ENCODE results near the gene CHIC2. TPM values are rescaled to one million over a fixed set of nuclear protein-coding genes. Genes with fewer than 3 reads are reported as not detected.

CHIC2 gene
- total RNA-seq, 1 experiment from 2014 or later, result 10.8 TPM

GRCh38 chr4:54104907-54105306 lies 40.5 kb upstream of the CHIC2 start:
- no TSS peak for BruUV-seq (replicated peaks)
- H3K79me2 ChIP-seq (ENCODE audit: insufficient read depth, low read length), result no peaks in the 10 kb centered on the region
- H3K27me3 ChIP-seq (ENCODE audit: insufficient read depth, low read length), result no peaks in the 10 kb centered on the region
- DNase-seq (ENCODE audit: low read depth, low spot score) (no peak), ATAC-seq (no peak)
- ChIA-PET POLR2A (no interaction called here), CTCF (no interaction called here), RAD21 (ENCODE audit: low non-redundant PET in 1 of 2, low total read pairs in 2 of 2, uncharacterized antibody in 2 of 2, unreplicated experiment in 2 of 2) (no interaction called here)
- no peaks in the 10 kb centered on the region for H4K20me1 ChIP-seq (ENCODE audit: insufficient read depth)
- H3K9ac ChIP-seq (ENCODE audit: low read length), result no peak overlapping the region
- intact Hi-C loops (cut with micrococcal nuclease), result no loop called here
- H3K4me2 ChIP-seq (ENCODE audit: low read length), result no peak overlapping the region
- TF ChIP-seq, protein P1, sequence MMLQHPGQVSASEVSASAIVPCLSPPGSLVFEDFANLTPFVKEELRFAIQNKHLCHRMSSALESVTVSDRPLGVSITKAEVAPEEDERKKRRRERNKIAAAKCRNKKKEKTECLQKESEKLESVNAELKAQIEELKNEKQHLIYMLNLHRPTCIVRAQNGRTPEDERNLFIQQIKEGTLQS (IDR thresholded peaks at IDR 0.05), result no peak
- TF ChIP-seq ZNF274 (IDR thresholded peaks at IDR 0.05; ENCODE audit: low read depth, low read length) (no peak), JUND (IDR thresholded peaks at IDR 0.05) (no peak), SIN3A (IDR thresholded peaks at IDR 0.05; ENCODE audit: low read depth) (no peak), CBX3 (IDR thresholded peaks at IDR 0.05; ENCODE audit: low read depth) (no peak), TCF7L2 (IDR thresholded peaks at IDR 0.05; ENCODE audit: borderline replicate concordance, extremely low read depth, insufficient read depth, insufficient read length) (no peak), FOSL1 (IDR thresholded peaks at IDR 0.05; ENCODE audit: low read depth) (no peak), POLR2A (IDR thresholded peaks at IDR 0.05; ENCODE audit: borderline replicate concordance, extremely low read depth, insufficient read depth, insufficient read length) (no peak), SRF (IDR thresholded peaks at IDR 0.05; ENCODE audit: low read depth) (no peak), MAX (IDR thresholded peaks at IDR 0.05) (no peak), EZH2 (IDR thresholded peaks at IDR 0.05) (no peak), SP1 (IDR thresholded peaks at IDR 0.05; ENCODE audit: low read depth) (no peak), POLR2AphosphoS5 (IDR thresholded peaks at IDR 0.05; ENCODE audit: low read depth, low read length) (no peak), EGR1 (IDR thresholded peaks at IDR 0.05; ENCODE audit: low read depth) (no peak)
- TF ChIP-seq, protein P2, sequence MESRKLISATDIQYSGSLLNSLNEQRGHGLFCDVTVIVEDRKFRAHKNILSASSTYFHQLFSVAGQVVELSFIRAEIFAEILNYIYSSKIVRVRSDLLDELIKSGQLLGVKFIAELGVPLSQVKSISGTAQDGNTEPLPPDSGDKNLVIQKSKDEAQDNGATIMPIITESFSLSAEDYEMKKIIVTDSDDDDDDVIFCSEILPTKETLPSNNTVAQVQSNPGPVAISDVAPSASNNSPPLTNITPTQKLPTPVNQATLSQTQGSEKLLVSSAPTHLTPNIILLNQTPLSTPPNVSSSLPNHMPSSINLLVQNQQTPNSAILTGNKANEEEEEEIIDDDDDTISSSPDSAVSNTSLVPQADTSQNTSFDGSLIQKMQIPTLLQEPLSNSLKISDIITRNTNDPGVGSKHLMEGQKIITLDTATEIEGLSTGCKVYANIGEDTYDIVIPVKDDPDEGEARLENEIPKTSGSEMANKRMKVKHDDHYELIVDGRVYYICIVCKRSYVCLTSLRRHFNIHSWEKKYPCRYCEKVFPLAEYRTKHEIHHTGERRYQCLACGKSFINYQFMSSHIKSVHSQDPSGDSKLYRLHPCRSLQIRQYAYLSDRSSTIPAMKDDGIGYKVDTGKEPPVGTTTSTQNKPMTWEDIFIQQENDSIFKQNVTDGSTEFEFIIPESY (IDR thresholded peaks at IDR 0.05; ENCODE audit: extremely low read depth, insufficient replicate concordance, low read length), result no peak
- TF ChIP-seq, protein P3, sequence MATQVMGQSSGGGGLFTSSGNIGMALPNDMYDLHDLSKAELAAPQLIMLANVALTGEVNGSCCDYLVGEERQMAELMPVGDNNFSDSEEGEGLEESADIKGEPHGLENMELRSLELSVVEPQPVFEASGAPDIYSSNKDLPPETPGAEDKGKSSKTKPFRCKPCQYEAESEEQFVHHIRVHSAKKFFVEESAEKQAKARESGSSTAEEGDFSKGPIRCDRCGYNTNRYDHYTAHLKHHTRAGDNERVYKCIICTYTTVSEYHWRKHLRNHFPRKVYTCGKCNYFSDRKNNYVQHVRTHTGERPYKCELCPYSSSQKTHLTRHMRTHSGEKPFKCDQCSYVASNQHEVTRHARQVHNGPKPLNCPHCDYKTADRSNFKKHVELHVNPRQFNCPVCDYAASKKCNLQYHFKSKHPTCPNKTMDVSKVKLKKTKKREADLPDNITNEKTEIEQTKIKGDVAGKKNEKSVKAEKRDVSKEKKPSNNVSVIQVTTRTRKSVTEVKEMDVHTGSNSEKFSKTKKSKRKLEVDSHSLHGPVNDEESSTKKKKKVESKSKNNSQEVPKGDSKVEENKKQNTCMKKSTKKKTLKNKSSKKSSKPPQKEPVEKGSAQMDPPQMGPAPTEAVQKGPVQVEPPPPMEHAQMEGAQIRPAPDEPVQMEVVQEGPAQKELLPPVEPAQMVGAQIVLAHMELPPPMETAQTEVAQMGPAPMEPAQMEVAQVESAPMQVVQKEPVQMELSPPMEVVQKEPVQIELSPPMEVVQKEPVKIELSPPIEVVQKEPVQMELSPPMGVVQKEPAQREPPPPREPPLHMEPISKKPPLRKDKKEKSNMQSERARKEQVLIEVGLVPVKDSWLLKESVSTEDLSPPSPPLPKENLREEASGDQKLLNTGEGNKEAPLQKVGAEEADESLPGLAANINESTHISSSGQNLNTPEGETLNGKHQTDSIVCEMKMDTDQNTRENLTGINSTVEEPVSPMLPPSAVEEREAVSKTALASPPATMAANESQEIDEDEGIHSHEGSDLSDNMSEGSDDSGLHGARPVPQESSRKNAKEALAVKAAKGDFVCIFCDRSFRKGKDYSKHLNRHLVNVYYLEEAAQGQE (IDR thresholded peaks at IDR 0.05; ENCODE audit: low read depth), result no peak
- TF ChIP-seq, protein P4, sequence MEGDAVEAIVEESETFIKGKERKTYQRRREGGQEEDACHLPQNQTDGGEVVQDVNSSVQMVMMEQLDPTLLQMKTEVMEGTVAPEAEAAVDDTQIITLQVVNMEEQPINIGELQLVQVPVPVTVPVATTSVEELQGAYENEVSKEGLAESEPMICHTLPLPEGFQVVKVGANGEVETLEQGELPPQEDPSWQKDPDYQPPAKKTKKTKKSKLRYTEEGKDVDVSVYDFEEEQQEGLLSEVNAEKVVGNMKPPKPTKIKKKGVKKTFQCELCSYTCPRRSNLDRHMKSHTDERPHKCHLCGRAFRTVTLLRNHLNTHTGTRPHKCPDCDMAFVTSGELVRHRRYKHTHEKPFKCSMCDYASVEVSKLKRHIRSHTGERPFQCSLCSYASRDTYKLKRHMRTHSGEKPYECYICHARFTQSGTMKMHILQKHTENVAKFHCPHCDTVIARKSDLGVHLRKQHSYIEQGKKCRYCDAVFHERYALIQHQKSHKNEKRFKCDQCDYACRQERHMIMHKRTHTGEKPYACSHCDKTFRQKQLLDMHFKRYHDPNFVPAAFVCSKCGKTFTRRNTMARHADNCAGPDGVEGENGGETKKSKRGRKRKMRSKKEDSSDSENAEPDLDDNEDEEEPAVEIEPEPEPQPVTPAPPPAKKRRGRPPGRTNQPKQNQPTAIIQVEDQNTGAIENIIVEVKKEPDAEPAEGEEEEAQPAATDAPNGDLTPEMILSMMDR (IDR thresholded peaks at IDR 0.05 in 2 of 3, conservative IDR thresholded peaks at IDR 0.05 in 1 of 3; ENCODE audit: borderline replicate concordance in 1 of 3, insufficient read depth in 1 of 3, low read depth in 2 of 3, low read length in 2 of 3), result no peak
- no peaks in the 10 kb centered on the region for H3K4me1 ChIP-seq (ENCODE audit: control insufficient read depth in 1 of 2, insufficient read depth in 2 of 2, low read length in 2 of 2)
- H2AFZ ChIP-seq (ENCODE audit: low read depth, low read length, poor library complexity, severe bottlenecking), result no peak overlapping the region
- no peak overlapping the region for H3K27ac ChIP-seq (ENCODE audit: low read depth, low read length)
- no peaks in the 10 kb centered on the region for H3K9me3 ChIP-seq (ENCODE audit: control insufficient read depth in 1 of 2, insufficient read depth in 1 of 2, low read depth in 1 of 2, low read length in 2 of 2)
- H3K36me3 ChIP-seq (ENCODE audit: control insufficient read depth in 1 of 2, insufficient read depth in 2 of 2, low read length in 2 of 2), result no peaks in the 10 kb centered on the region
- H3K9me2 ChIP-seq (ENCODE audit: insufficient read depth), result no peaks in the 10 kb centered on the region
- H3K4me3 ChIP-seq (replicated peaks in 1 of 2; ENCODE audit: low read depth in 1 of 2, low read length in 2 of 2), result no peak overlapping the region
